ENCODE measurements around the gene HSPBP1. TPM values are rescaled to one million over a fixed set of nuclear protein-coding genes. Genes with fewer than 3 reads are reported as not detected.
"Not testable (repeated sequence)": the region's sequence is repeated elsewhere in the genome, so short reads cannot be mapped to it uniquely, and the experiment has no call there.

The HSPBP1 gene
- total RNA-seq = 38.6 and 46.9 TPM in 2 replicates

DNA sequence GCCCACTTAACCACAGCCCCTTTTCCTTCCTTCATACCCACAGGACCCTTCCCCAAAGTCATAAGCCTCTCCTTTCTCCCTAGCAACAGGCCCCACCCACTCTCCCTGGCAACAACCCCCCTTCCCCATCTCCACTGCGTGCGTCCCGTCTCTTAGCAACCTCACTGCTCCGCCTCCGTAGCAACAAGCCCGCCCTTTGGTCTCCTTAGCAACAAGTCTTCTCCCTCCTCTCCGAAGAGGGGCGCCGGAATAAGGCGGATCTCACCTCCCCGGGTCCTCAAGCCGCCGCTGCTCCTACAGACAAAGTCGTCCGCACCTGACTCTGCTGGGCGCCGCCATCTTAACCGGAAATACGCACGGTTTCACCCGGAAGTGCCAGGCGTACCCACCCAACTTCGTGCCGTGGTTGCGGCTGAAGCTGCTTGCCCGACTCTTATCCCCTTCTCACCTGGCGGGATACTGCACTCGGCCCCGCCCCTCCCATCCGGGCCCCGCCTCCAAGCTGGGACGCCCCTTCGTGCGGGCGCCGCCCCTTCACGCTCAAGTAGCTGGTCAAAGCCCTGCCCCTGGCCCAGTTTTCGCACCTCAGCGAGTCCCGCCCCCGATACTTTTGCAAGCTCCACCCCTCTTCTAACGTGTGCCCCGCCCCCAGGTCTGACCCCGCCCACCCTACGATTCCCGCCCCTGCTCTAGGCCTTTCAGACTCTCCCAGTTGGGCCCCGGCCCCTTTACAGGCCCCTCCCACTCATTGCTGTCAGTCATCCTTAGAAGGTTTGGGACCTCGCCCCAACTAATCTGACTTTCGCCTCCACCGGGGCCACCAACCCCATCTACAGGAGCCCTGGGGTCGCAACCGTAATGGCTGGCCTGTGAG lies at the start of gene HSPBP1:
TSS of gene HSPBP1 (minus strand) at position 341 of the 874 bp plus-strand sequence. CDS start 502 bp downstream, outside the sequence.
- peak; percentile 90 for DNase-seq (ENCODE audit: low read depth)

DNA sequence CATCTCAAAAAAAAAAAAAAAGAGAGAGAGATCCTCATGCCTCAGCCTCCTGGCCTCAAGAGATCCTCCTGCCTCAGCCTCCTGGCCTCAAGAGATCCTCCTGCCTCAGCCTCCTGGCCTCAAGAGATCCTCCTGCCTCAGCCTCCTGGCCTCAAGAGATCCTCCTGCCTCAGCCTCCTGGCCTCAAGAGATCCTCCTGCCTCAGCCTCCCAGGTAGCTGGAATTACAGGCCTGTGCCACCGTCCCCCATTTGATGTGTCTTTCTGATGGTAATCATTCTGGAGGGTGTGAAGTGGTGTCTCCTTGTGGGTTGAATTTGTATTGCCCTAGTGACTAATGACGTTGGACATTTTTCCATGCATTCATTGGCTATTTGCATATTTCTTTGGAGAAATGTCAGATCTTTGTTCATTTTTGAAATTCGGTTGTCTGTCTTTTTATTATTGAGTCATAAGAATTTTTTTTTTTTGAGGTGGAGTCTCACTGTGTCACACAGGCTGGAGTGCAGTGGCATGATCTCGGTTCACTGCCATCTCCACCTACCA lies 48.9 kb upstream of the HSPBP1 start:
- DNase-seq (ENCODE audit: low read depth) = not testable (repeated sequence)

DNA sequence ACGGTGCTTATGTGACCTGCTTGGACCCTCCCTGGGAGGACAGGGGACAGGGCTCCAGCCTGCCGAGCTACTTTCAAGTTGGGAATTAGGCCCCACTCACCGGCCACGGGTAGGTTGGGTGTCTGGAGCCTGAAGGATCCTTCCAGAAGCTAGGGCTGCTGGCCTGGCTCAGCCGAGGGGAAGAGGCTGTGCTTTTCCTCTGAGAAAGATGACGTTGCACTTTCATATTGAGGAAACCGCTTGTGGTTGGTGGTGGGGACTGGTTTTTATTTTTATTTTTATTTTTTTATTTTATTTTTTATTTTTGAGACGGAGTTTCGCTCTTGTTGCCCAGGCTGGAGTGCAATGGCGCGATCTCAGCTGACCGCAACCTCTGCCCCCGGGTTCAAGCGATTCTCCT lies 45.3 kb upstream of the HSPBP1 start, which contains the start of gene TMEM150B:
TSS of gene TMEM150B (minus strand) at position 170 of the 400 bp plus-strand sequence. CDS start 4,305 bp downstream, outside the sequence.
- DNase-seq (ENCODE audit: low read depth) = no peak

- no peak for DNase-seq (ENCODE audit: low read depth)
These were observed 44.8 kb upstream of the HSPBP1 start for GRCh38 chr19:55324662-55325061.

DNA sequence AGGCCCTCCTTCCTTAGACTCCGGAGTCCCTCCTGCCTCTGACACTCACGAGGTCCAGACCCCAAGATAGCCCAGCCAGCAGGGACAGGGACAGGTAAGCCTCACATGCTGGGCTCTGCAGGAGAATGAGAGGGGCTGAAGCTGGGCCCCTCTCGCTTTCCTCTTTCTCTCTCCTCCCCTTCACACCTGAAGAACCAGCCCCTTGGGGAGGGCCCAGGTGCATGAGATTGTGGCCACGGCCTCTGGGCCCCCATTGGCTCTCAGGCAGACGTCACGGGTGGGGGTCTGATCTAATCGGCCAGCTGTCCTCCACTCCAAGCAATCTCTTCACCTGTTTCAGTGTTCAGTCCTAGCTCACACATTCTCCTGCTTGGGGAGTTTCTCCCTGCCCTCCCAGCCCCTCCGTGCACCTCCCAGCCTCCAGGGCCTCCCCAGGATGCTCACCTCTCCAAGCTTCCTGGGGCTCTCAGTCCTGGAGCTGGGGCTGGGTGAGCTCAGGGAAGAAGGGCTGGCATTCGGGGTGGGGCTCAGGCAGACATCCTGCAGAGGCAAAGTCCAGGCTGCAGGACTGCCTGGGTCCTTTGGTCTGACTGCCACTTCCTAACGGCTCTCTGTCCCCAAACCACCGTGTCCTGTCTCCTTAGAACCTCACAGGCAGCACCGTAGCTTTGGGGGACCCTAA lies 42.4 kb upstream of the HSPBP1 start:
- no peak for DNase-seq (ENCODE audit: low read depth)

- no peak for DNase-seq (ENCODE audit: low read depth)
These were observed 41.7 kb upstream of the HSPBP1 start for GRCh38 chr19:55321466-55322137.

DNA sequence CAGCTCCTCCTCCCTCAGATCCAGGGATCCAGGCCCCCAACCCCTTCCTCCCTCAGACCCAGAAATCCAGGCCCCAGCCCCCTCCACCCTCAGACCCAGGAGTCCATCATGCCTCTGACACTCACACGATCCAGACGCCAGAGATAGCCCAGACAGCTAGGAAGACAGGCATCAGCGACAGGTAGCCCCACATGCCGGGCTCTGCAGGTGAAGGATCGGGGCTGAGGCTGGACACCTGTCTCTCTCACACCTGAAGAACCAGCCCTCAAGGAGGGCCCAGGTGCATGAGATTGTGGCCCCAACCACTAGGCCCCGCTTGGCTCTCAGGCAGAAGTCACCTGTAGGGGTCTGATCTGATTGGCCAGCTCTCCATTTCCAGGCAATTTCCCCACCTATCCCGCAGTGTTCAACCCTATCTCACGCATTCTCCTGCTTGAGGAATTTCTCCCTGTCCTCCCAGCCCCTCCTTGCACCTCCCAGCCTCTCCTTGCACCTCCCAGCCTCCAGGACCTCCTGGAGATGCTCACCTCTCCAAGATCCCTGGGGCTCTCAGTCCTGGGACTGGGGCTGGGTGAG lies 41.0 kb upstream of the HSPBP1 start:
- no peak for DNase-seq (ENCODE audit: low read depth)

- DNase-seq (ENCODE audit: low read depth) = no peak
These were observed 39.9 kb upstream of the HSPBP1 start for GRCh38 chr19:55319785-55320184.

DNA sequence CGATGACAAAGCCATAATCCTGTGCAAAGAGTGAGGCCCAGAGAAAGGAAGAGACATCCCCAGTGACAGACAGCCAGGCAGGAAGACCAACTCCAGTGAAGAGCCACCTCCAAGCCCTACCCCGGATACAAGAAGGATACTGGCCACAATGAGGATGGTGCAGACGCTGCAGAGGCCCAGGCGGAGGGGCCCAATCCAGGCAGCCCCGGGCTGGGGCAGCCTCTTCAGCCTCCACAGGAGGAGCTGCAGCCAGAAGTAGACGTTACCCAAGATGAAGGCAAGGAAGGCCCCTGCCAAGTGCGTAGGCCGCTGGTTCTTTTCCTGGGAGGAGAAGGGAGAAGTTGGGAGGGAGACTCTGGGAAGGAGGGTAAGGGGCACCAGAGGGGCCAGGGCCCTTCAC lies 36.7 kb upstream of the HSPBP1 start:
- DNase-seq (ENCODE audit: low read depth) = no peak

DNA sequence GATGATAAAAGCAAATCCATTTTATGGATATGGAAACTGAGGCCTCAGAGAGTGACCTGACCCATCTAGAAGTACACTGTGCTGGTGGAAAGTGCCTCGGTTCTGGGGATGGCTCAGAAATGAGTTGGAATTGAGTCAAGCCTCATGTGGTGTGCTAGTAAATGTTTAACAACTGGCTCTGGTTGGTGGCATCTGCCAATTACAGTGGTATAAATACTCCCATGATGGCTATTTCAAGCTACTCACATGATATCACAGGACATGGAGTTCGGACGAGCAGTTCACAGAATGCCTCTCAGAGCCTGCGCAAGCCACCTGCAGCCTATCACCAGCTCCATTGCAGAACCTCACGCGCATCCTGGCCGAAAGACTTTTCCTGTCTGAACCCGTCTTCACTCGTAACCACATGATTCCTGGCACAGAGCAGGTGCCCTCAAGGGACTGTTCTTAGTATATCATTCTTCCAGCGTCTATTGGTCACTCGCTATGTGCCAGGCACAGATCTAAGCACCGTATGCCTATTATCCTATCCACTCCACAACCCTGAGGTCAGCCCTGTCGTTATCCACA lies 36.1 kb upstream of the HSPBP1 start:
- DNase-seq (ENCODE audit: low read depth) = no peak

DNA sequence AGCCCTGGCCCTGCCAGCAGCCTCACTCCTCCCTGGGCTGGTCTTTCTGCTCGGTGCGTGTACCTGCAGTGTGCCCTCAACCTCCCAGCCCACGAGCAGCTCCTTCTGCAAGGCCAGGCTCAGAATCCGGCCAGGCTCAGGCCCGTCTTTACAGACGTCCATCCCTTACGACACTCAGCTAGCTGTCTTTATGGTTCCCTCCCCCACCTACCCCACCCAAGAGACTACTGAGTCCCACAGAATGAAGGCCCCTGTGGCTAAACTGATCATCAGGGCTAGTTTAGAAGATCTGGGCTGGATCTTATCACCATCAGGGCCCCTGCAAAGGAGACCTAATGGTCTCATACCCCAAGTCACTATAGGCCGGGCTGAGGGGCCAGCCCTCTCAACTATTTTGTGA lies 34.5 kb upstream of the HSPBP1 start:
- DNase-seq (ENCODE audit: low read depth) = no peak

DNA sequence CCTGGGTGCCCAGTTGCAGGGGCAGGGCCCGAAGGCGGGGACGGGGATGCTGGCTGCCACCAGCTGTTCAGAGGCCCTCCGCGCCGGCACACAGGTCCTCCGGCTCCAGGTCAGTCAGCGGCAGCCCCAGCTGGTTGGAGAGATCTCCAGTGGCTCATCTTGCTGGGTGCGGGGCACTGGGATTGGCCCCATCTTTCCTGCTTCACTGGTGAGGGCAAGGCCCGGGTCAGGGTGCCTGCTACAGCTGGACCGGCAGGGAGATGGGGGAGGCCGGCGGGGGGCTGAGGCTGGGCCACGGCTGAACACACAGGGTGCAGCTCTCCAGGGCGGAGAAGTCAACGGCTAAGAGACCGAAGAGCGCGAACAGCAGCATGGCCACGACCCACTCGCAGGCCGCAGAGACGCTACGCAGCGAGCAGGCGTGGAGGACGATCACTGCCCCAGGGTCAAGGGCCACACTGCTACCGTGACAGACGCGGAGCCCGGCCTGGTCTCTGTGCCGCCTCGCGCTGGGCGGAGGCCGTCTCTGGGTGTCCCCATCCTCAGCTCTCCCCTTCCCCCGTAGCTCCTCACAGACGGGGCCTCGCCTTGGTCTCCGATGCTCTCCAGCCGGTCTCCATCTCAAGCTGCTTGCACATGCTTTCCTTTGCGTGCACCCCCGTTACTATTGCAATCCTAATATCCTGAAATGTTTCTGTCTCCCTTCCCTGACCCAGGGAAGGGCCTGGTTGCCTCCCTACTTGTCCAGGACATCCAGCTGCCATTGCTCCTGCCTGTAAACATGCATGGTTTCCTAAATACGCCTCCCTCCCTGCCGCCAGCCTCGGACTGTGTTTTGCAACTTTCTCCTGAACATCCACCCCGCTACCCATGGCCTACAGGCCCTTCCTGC lies 33.0 kb upstream of the HSPBP1 start:
- no peak for DNase-seq (ENCODE audit: low read depth)

DNA sequence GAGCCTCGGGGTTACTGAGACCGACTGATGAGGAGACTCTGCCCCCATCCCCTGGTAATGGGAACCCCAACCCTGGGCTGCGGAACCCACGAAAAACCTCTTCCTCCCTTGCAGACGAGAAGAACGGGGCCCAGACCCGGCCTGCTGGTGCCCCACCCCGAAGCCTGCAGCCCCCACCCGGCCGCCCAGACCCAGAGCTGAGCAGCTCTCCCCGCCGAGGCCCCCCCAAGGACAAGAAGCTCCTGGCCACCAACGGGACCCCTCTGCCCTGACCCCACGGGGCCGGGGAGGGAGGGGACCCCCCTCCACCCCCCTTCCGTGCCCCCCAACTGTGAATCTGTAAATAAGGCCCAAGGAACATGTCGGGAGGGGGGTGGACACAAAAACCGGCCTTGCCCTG lies 31.9 kb upstream of the HSPBP1 start:
- no peak for DNase-seq (ENCODE audit: low read depth)

GRCh38 chr19:55311397-55311796 lies 31.5 kb upstream of the HSPBP1 start:
- no peak for DNase-seq (ENCODE audit: low read depth)

DNA sequence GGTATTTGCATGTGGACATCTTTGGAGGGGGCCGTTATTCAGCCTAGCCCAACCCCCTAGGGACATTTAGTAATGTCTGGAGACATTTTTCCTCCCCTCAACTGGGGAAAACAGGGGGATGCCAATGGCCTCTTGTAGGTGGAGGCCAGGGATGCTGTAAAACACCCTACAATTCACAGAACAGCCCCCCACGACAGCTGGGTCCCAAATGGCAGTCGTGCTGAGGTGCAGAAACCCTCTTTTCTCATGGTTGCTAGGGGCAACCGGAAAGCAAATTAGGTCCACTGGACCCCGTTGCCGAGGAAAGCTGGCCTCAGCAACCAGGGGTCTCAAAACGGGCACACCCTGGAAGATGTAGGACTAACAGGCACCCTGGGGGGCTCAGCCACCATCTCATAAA lies 30.6 kb upstream of the HSPBP1 start:
- DNase-seq (ENCODE audit: low read depth) = no peak

GRCh38 chr19:55309448-55309847 lies 29.5 kb upstream of the HSPBP1 start:
- DNase-seq (ENCODE audit: low read depth) = no peak

DNA sequence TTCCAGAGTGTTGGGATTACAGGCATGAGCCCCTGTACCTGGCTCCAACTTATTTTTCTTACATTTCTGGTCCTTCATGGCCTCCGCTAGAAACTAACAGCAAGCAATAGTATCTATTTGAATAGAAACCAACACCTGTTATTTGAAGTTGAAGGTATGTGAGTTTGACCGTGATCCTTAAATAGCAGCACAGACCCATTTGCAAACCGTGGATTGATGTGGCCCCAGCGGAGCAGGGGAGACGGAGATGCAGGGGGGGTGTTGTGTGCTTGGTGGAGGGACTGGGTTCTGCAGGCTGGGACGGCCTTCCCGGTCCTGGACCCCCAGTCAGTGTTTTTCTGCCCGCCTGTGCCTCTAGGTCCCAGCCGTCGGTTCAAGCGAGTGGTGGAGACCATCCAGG lies 28.4 kb upstream of the HSPBP1 start:
- no peak for DNase-seq (ENCODE audit: low read depth)

GRCh38 chr19:55306712-55307111 lies 26.8 kb upstream of the HSPBP1 start:
- DNase-seq (ENCODE audit: low read depth) = no peak

GRCh38 chr19:55305983-55306562 lies 26.2 kb upstream of the HSPBP1 start:
- no peak for DNase-seq (ENCODE audit: low read depth)

- DNase-seq (ENCODE audit: low read depth) = no peak
These were observed 25.6 kb upstream of the HSPBP1 start for GRCh38 chr19:55305491-55305890.

Measured in renal cortical epithelial cell (primary cell).